MM.1S (cell line): Measurements from ENCODE around the gene PNPLA5.

Experiments
- CTCF ChIP-seq: fragments of 300-600 bp; sonication (generic); IDR thresholded peaks from 2 replicates; pipeline ENCODE4 v1.5.1; 2016; ENCODE audit warnings: antibody characterized with exemption, low read length, mixed read lengths
- EZH2phosphoT487 ChIP-seq: fragments of 300-600 bp; sonication (generic); IDR thresholded peaks from 2 replicates; pipeline ENCODE4 v1.6.1; 2018; ENCODE audit warnings: antibody characterized with exemption, low read length

- TF ChIP-seq CTCF (no peak), EZH2phosphoT487 (no peak)
Measured at GRCh38 chr22:43928468-43928867, 36.7 kb upstream of the PNPLA5 start.
